Prostate gland (tissue), 2 donors: ENCODE results near the gene PPP1R15B. TPM values are rescaled to one million over a fixed set of nuclear protein-coding genes. Genes with fewer than 3 reads are reported as not detected.
"Not testable (repeated sequence)": the region's sequence is repeated elsewhere in the genome, so short reads cannot be mapped to it uniquely, and the experiment has no call there.

Experiments used
- DNase-seq: peaks from one replicate; pipeline ENCODE4 v3.0.0-alpha.2; 2019; ENCODE audit warnings: low spot score
- H3K27ac ChIP-seq, 2 donors: fragments of 200-600 bp; sonication (generic); 2 replicates each; pipeline ENCODE4 v1.5.1; 2017 to 2019
- H3K27me3 ChIP-seq: fragments of 200-600 bp; sonication (generic); replicated peaks from 2 replicates; pipeline ENCODE4 v1.5.1; 2019; ENCODE audit not compliant: insufficient read depth
- H3K36me3 ChIP-seq, 2 donors: fragments of 200-600 bp; sonication (generic); 1 replicate in 1 of 2; 2 replicates in 1 of 2; pipeline versions ENCODE4 v1.5.1 to v1.8.1; 2017 to 2019
- H3K4me1 ChIP-seq: fragments of 200-600 bp; sonication (generic); replicated peaks from 2 replicates; pipeline ENCODE4 v1.5.1; 2019
- H3K4me3 ChIP-seq, 2 donors: fragments of 200-600 bp; sonication (generic); 2 replicates each; pipeline ENCODE4 v1.5.1; 2017 to 2019
- H3K9me3 ChIP-seq: fragments of 200-600 bp; sonication (generic); 2 replicates; pipeline ENCODE4 v1.5.1; 2017
- POLR2A ChIP-seq: fragments of 450-650 bp; IDR thresholded peaks from one replicate; pipeline ENCODE4 v1.6.1; 2016; ENCODE audit warnings: antibody characterized with exemption, mild to moderate bottlenecking
- POLR2AphosphoS5 ChIP-seq: sonication (generic); formaldehyde crosslinking; IDR thresholded peaks from one replicate; pipeline ENCODE4 v1.6.1; 2017; ENCODE audit warnings: antibody characterized with exemption
- WGBS: methylation state at CpG from one replicate; pipeline ENCODE4 v1.1.5; 2018; 5-methylcytosine and 5-hydroxymethylcytosine counted together
- intact Hi-C: fragments of 100-400 bp; cut with DNase I; formaldehyde crosslinking; loops from one replicate; pipeline ENCODE4 v1.14.2; 2022
- total RNA-seq, 2 donors: library from RNA; depleted of rRNA; stranded (reverse); fragments of >200 nt; gene quantifications; one replicate each; pipeline ENCODE4 v1.1.0, GENCODE V29; 2016
- TF ChIP-seq, protein P1 (sequence below), 4 experiments: fragments of 200-600 bp in 2 of 4; fragments of 450-650 bp in 2 of 4; sonication (generic) in 2 of 4; IDR thresholded peaks; 1 replicate in 3 of 4; 2 replicates in 1 of 4; pipeline ENCODE4 v1.5.1; 2016 to 2019; ENCODE audit warnings: antibody characterized with exemption in 4 of 4, mild to moderate bottlenecking in 2 of 4, moderate library complexity in 2 of 4

Gene PPP1R15B
- total RNA-seq, 2 donors from 2014 or later, result 43.5 to 45.0 TPM

DNA sequence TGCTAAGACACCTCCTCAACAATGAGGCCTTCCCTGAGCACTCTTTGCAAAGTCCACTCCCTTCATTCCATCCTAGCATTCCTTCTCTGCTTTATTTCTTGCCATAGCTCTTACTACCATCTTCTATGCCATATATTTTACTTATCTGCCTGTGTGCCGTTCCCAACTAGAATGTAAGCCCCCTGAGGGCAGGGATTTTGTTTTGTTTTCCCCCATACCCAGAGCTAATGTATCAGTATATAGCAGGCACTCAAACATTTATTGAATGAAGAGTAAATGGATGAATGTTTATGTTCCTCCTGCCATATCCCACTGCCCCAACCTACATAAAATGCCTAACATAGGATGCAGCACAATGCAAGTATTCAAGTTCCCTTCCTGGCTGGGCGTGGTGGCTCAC is 14.9 kb upstream of the PPP1R15B start:
- WGBS, result 92% methylated on average over 2 of the region's 2 CpGs
- Histone ChIP-seq H3K36me3 (no peaks in the 10 kb centered on the region), H3K9me3 (no peaks in the 10 kb centered on the region), H3K27ac (no peak overlapping the region), H3K4me1 (no peaks in the 10 kb centered on the region), H3K4me3 (no peak overlapping the region), H3K27me3 (no peaks in the 10 kb centered on the region)
- intact Hi-C loops, result no loop called here
- no peak for DNase-seq
- no peak for TF ChIP-seq POLR2A
- TF ChIP-seq, protein P1, sequence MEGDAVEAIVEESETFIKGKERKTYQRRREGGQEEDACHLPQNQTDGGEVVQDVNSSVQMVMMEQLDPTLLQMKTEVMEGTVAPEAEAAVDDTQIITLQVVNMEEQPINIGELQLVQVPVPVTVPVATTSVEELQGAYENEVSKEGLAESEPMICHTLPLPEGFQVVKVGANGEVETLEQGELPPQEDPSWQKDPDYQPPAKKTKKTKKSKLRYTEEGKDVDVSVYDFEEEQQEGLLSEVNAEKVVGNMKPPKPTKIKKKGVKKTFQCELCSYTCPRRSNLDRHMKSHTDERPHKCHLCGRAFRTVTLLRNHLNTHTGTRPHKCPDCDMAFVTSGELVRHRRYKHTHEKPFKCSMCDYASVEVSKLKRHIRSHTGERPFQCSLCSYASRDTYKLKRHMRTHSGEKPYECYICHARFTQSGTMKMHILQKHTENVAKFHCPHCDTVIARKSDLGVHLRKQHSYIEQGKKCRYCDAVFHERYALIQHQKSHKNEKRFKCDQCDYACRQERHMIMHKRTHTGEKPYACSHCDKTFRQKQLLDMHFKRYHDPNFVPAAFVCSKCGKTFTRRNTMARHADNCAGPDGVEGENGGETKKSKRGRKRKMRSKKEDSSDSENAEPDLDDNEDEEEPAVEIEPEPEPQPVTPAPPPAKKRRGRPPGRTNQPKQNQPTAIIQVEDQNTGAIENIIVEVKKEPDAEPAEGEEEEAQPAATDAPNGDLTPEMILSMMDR (IDR thresholded peaks at IDR 0.05), result no peak
- no peak for TF ChIP-seq POLR2AphosphoS5

DNA sequence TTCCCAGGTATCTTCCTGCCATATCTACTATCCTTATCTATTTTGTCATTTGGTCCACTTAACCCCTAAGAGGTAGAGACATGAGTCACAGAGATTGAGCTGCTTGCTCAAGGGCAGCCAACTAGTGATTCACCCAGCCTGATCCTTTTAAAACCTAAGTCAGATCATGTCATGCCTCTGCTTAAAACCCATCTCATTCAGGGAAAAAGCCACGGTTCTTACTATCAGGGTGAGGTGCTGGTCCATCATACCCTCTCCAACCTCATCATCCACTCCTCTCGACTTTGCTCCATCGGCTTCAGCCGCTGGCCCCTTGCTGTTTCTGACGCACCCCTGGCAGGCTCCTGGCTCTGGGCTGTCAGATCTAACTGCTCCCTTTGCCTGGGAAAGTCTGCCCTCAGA is 14.4 kb upstream of the PPP1R15B start:
- no peaks in the 10 kb centered on the region for H3K27me3 ChIP-seq
- no peak for DNase-seq
- no peaks in the 10 kb centered on the region for H3K9me3 ChIP-seq
- intact Hi-C loops, result no loop called here
- H3K4me1 ChIP-seq, result no peaks in the 10 kb centered on the region
- no peaks in the 10 kb centered on the region for H3K36me3 ChIP-seq
- WGBS, result 94% methylated on average over 5 of the region's 5 CpGs
- TF ChIP-seq, protein P1 (IDR thresholded peaks at IDR 0.05), result no peak
- TF ChIP-seq POLR2AphosphoS5, result no peak
- no peak for TF ChIP-seq POLR2A
- no peak overlapping the region for H3K4me3 ChIP-seq
- no peak overlapping the region for H3K27ac ChIP-seq

DNA sequence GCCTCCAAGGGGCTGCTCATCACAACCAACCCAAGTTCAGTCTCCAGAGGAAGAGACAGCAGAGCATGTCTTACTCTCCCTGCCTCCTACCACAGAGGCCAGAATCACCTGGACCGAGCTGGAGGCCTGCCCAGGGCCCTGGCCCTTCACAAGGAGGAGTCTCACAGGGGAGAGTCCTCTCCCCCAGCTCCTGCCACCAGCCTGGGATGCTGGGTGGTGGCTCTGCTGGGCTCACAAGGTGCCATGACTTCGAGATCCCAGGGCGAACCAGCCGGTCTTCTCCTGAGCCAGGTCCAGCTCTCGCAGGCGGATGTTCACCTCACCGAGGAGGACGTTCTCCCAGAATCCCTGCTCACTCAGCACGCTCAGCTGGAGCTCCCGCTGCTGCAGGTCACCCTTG is 13.0 kb upstream of the PPP1R15B start:
- no peaks in the 10 kb centered on the region for H3K27me3 ChIP-seq
- intact Hi-C loops, result no loop called here
- H3K27ac ChIP-seq, result no peak overlapping the region
- no peaks in the 10 kb centered on the region for H3K9me3 ChIP-seq
- no peak overlapping the region for H3K4me3 ChIP-seq
- H3K4me1 ChIP-seq, result no peaks in the 10 kb centered on the region
- WGBS, result 95% methylated on average over 10 of the region's 10 CpGs
- no peaks in the 10 kb centered on the region for H3K36me3 ChIP-seq
- DNase-seq, result no peak
- TF ChIP-seq POLR2AphosphoS5, result no peak
- TF ChIP-seq, protein P1 (IDR thresholded peaks at IDR 0.05), result no peak
- TF ChIP-seq POLR2A, result no peak

DNA sequence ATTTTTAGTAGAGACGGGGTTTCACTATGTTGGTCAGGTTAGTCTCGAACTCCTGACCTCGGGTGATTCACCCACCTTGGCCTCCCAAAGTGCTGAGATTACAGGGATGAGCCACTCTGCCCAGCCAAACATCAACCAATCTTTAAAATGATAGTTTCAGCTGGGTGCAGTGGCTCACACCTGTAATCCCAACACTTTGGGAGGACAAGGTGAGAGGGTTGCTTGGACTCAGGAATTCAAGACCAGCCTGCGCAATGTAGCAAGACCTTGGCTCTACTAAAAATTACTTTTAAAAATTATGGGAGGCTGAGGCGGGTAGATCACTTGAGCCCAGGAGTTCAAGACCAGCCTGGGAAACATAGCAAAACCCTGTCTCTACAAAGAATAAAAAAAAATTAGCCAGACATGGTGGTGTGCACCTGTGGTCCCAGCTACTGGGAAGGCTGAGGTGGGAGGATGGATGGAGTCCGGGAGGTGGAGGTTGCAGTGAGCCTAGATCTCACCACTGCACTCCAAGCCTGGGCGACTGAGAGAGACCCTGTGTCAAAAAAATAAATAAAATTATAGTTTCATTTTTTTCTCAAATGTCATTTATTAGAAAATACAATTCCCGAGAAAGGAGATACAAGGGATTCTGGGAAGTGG is 10.6 kb upstream of the PPP1R15B start:
- DNase-seq, H3K9me3 ChIP-seq, intact Hi-C loops, H3K4me3 ChIP-seq, H3K27ac ChIP-seq, H3K27me3 ChIP-seq, H3K36me3 ChIP-seq: not testable (repeated sequence)
- 86% methylated on average over 8 of the region's 8 CpGs for WGBS
- H3K4me1 ChIP-seq, result peaks cover 12% of the 10 kb centered on the region

DNA sequence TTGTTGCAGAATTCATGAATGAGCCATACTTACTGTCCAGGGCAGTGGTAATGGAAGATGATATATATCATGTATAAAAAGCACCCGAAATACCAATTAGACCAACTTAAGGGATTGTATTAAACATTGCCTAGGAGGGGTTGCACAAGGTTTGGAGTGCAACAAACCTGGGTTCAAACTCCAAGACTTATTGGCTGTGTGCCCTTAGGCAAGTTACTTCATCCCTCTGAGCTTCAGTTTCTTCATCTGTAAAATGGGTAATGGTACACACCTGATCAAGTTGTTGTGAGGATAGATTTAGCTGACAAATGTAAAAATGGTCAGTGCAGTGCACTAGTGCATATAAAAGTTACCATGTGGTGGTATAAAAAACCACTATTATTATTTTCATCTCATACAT is 9.8 kb upstream of the PPP1R15B start:
- TF ChIP-seq POLR2A (no peak), POLR2AphosphoS5 (no peak)
- TF ChIP-seq, protein P1 (IDR thresholded peaks at IDR 0.05), result no peak
- intact Hi-C loops, result no loop called here
- Histone ChIP-seq H3K27ac (no peak overlapping the region), H3K36me3 (no peaks in the 10 kb centered on the region), H3K4me1 (peaks cover 15% of the 10 kb centered on the region), H3K27me3 (no peaks in the 10 kb centered on the region), H3K4me3 (no peak overlapping the region), H3K9me3 (no peaks in the 10 kb centered on the region)
- no peak for DNase-seq
- 100% methylated on average over 1 of the region's 1 CpG for WGBS
